Measurements from ENCODE around the gene WDPCP.
"Not testable (repeated sequence)": the region's sequence is repeated elsewhere in the genome, so short reads cannot be mapped to it uniquely, and the experiment has no call there.

Gene WDPCP

GRCh38 chr2:63424329-63425078, 163.8 kb downstream of the WDPCP start:
- Histone ChIP-seq H3K36me3 (ENCODE audit: control insufficient read depth in 2 of 2, insufficient read depth in 2 of 2, low read length in 2 of 2) (no peaks in the 10 kb centered on the region), H3K9ac (ENCODE audit: low read length in 2 of 2) (no peak overlapping the region)

GRCh38 chr2:63422556-63422955, 165.7 kb downstream of the WDPCP start:
- H3K4me3 ChIP-seq (ENCODE audit: low read length in 2 of 2), result no peak overlapping the region
- no peak overlapping the region for H3K9ac ChIP-seq (ENCODE audit: low read length in 2 of 2)
- no peaks in the 10 kb centered on the region for H3K27me3 ChIP-seq (ENCODE audit: control insufficient read depth in 1 of 2, insufficient read depth in 2 of 2, low read length in 2 of 2)
- H3K9me3 ChIP-seq (ENCODE audit: control insufficient read depth in 2 of 2, low read length in 2 of 2), result no peaks in the 10 kb centered on the region
- H3K27ac ChIP-seq (ENCODE audit: low read length), result no peak overlapping the region
- no peaks in the 10 kb centered on the region for H3K36me3 ChIP-seq (ENCODE audit: control insufficient read depth in 2 of 2, insufficient read depth in 2 of 2, low read length in 2 of 2)
- no peaks in the 10 kb centered on the region for H3K4me1 ChIP-seq (ENCODE audit: control insufficient read depth, insufficient read depth, low read length)

More at GRCh38 chr2:63424329-63425078, 163.8 kb downstream of the WDPCP start:
- H3K4me1 ChIP-seq (ENCODE audit: control insufficient read depth, insufficient read depth, low read length), result no peaks in the 10 kb centered on the region
- no peak overlapping the region for H3K4me3 ChIP-seq (ENCODE audit: low read length in 2 of 2)
- H3K9me3 ChIP-seq (ENCODE audit: control insufficient read depth in 2 of 2, low read length in 2 of 2), result no peaks in the 10 kb centered on the region
- no peaks in the 10 kb centered on the region for H3K27me3 ChIP-seq (ENCODE audit: control insufficient read depth in 1 of 2, insufficient read depth in 2 of 2, low read length in 2 of 2)
- H3K27ac ChIP-seq (ENCODE audit: low read length), result no peak overlapping the region

- Histone ChIP-seq H3K27me3 (ENCODE audit: control insufficient read depth in 1 of 2, insufficient read depth in 2 of 2, low read length in 2 of 2) (no peaks in the 10 kb centered on the region), H3K4me1 (ENCODE audit: control insufficient read depth, insufficient read depth, low read length) (no peaks in the 10 kb centered on the region), H3K9ac (ENCODE audit: low read length in 2 of 2) (no peak overlapping the region), H3K9me3 (ENCODE audit: control insufficient read depth in 2 of 2, low read length in 2 of 2) (no peaks in the 10 kb centered on the region), H3K4me3 (ENCODE audit: low read length in 2 of 2) (no peak overlapping the region), H3K27ac (ENCODE audit: low read length) (no peak overlapping the region), H3K36me3 (ENCODE audit: control insufficient read depth in 2 of 2, insufficient read depth in 2 of 2, low read length in 2 of 2) (peaks cover 6 to 8% of the 10 kb centered on the region in 2 donors)
These were observed 179.7 kb downstream of the WDPCP start for GRCh38 chr2:63408530-63408929.

GRCh38 chr2:63406641-63407040, 181.6 kb downstream of the WDPCP start:
- Histone ChIP-seq H3K9ac (ENCODE audit: low read length in 2 of 2) (no peak overlapping the region), H3K27ac (ENCODE audit: low read length) (no peak overlapping the region), H3K4me3 (ENCODE audit: low read length in 2 of 2) (no peak overlapping the region), H3K4me1 (ENCODE audit: control insufficient read depth, insufficient read depth, low read length) (no peaks in the 10 kb centered on the region), H3K27me3 (ENCODE audit: control insufficient read depth in 1 of 2, insufficient read depth in 2 of 2, low read length in 2 of 2) (no peaks in the 10 kb centered on the region), H3K36me3 (ENCODE audit: control insufficient read depth in 2 of 2, insufficient read depth in 2 of 2, low read length in 2 of 2) (peaks cover 6 to 8% of the 10 kb centered on the region in 2 donors), H3K9me3 (ENCODE audit: control insufficient read depth in 2 of 2, low read length in 2 of 2) (no peaks in the 10 kb centered on the region)

GRCh38 chr2:63403820-63404219, 184.5 kb downstream of the WDPCP start:
- Histone ChIP-seq H3K9ac (ENCODE audit: low read length in 2 of 2) (no peak overlapping the region), H3K4me1 (ENCODE audit: control insufficient read depth, insufficient read depth, low read length) (no peaks in the 10 kb centered on the region), H3K27ac (ENCODE audit: low read length) (no peak overlapping the region), H3K4me3 (ENCODE audit: low read length in 2 of 2) (no peak overlapping the region), H3K27me3 (ENCODE audit: control insufficient read depth in 1 of 2, insufficient read depth in 2 of 2, low read length in 2 of 2) (no peaks in the 10 kb centered on the region), H3K36me3 (ENCODE audit: control insufficient read depth in 2 of 2, insufficient read depth in 2 of 2, low read length in 2 of 2) (peaks cover 6 to 8% of the 10 kb centered on the region in 2 donors), H3K9me3 (ENCODE audit: control insufficient read depth in 2 of 2, low read length in 2 of 2) (no peaks in the 10 kb centered on the region)

- H3K9ac ChIP-seq (ENCODE audit: low read length in 2 of 2); H3K27ac ChIP-seq (ENCODE audit: low read length); H3K4me1 ChIP-seq (ENCODE audit: control insufficient read depth, insufficient read depth, low read length); H3K4me3 ChIP-seq (ENCODE audit: low read length in 2 of 2); H3K27me3 ChIP-seq (ENCODE audit: control insufficient read depth in 1 of 2, insufficient read depth in 2 of 2, low read length in 2 of 2); H3K9me3 ChIP-seq (ENCODE audit: control insufficient read depth in 2 of 2, low read length in 2 of 2); H3K36me3 ChIP-seq (ENCODE audit: control insufficient read depth in 2 of 2, insufficient read depth in 2 of 2, low read length in 2 of 2): not testable (repeated sequence)
These were observed 185.4 kb downstream of the WDPCP start for GRCh38 chr2:63402889-63403288.

- no peaks in the 10 kb centered on the region for H3K27me3 ChIP-seq (ENCODE audit: control insufficient read depth in 1 of 2, insufficient read depth in 2 of 2, low read length in 2 of 2)
- peaks cover 3 to 4% of the 10 kb centered on the region in 2 donors for H3K36me3 ChIP-seq (ENCODE audit: control insufficient read depth in 2 of 2, insufficient read depth in 2 of 2, low read length in 2 of 2)
- peaks cover 0 to 2% of the 10 kb centered on the region in 2 donors for H3K9me3 ChIP-seq (ENCODE audit: control insufficient read depth in 2 of 2, low read length in 2 of 2)
- no peak overlapping the region for H3K4me3 ChIP-seq (ENCODE audit: low read length in 2 of 2)
- no peaks in the 10 kb centered on the region for H3K4me1 ChIP-seq (ENCODE audit: control insufficient read depth, insufficient read depth, low read length)
- H3K9ac ChIP-seq (ENCODE audit: low read length in 2 of 2), result no peak overlapping the region
- H3K27ac ChIP-seq (ENCODE audit: low read length), result no peak overlapping the region
These were observed 189.1 kb downstream of the WDPCP start for GRCh38 chr2:63399156-63399555.

GRCh38 chr2:63379451-63379850, 208.8 kb downstream of the WDPCP start:
- Histone ChIP-seq H3K9me3 (ENCODE audit: control insufficient read depth in 2 of 2, low read length in 2 of 2) (no peaks in the 10 kb centered on the region), H3K4me1 (ENCODE audit: control insufficient read depth, insufficient read depth, low read length) (no peaks in the 10 kb centered on the region), H3K27me3 (ENCODE audit: control insufficient read depth in 1 of 2, insufficient read depth in 2 of 2, low read length in 2 of 2) (no peaks in the 10 kb centered on the region), H3K27ac (ENCODE audit: low read length) (no peak overlapping the region), H3K4me3 (ENCODE audit: low read length in 2 of 2) (no peak overlapping the region), H3K9ac (ENCODE audit: low read length in 2 of 2) (no peak overlapping the region), H3K36me3 (ENCODE audit: control insufficient read depth in 2 of 2, insufficient read depth in 2 of 2, low read length in 2 of 2) (no peaks in the 10 kb centered on the region)

GRCh38 chr2:63378589-63378988, 209.7 kb downstream of the WDPCP start:
- no peaks in the 10 kb centered on the region for H3K27me3 ChIP-seq (ENCODE audit: control insufficient read depth in 1 of 2, insufficient read depth in 2 of 2, low read length in 2 of 2)
- H3K36me3 ChIP-seq (ENCODE audit: control insufficient read depth in 2 of 2, insufficient read depth in 2 of 2, low read length in 2 of 2), result no peaks in the 10 kb centered on the region
- H3K27ac ChIP-seq (ENCODE audit: low read length), result no peak overlapping the region
- H3K4me3 ChIP-seq (ENCODE audit: low read length in 2 of 2), result no peak overlapping the region
- H3K9ac ChIP-seq (ENCODE audit: low read length in 2 of 2), result no peak overlapping the region
- H3K9me3 ChIP-seq (ENCODE audit: control insufficient read depth in 2 of 2, low read length in 2 of 2), result no peaks in the 10 kb centered on the region
- no peaks in the 10 kb centered on the region for H3K4me1 ChIP-seq (ENCODE audit: control insufficient read depth, insufficient read depth, low read length)

GRCh38 chr2:63374341-63374740, 213.9 kb downstream of the WDPCP start:
- no peak overlapping the region for H3K9ac ChIP-seq (ENCODE audit: low read length in 2 of 2)
- no peaks in the 10 kb centered on the region for H3K36me3 ChIP-seq (ENCODE audit: control insufficient read depth in 2 of 2, insufficient read depth in 2 of 2, low read length in 2 of 2)
- H3K4me1 ChIP-seq (ENCODE audit: control insufficient read depth, insufficient read depth, low read length), result no peaks in the 10 kb centered on the region
- peaks cover 0 to 9% of the 10 kb centered on the region in 2 donors for H3K9me3 ChIP-seq (ENCODE audit: control insufficient read depth in 2 of 2, low read length in 2 of 2)
- H3K4me3 ChIP-seq (ENCODE audit: low read length in 2 of 2), result no peak overlapping the region
- no peaks in the 10 kb centered on the region for H3K27me3 ChIP-seq (ENCODE audit: control insufficient read depth in 1 of 2, insufficient read depth in 2 of 2, low read length in 2 of 2)
- no peak overlapping the region for H3K27ac ChIP-seq (ENCODE audit: low read length)

GRCh38 chr2:63372549-63372948, 215.7 kb downstream of the WDPCP start:
- no peak overlapping the region for H3K4me3 ChIP-seq (ENCODE audit: low read length in 2 of 2)
- H3K4me1 ChIP-seq (ENCODE audit: control insufficient read depth, insufficient read depth, low read length), result no peaks in the 10 kb centered on the region
- no peaks in the 10 kb centered on the region for H3K27me3 ChIP-seq (ENCODE audit: control insufficient read depth in 1 of 2, insufficient read depth in 2 of 2, low read length in 2 of 2)
- no peak overlapping the region for H3K27ac ChIP-seq (ENCODE audit: low read length)
- no peaks in the 10 kb centered on the region for H3K36me3 ChIP-seq (ENCODE audit: control insufficient read depth in 2 of 2, insufficient read depth in 2 of 2, low read length in 2 of 2)
- H3K9me3 ChIP-seq (ENCODE audit: control insufficient read depth in 2 of 2, low read length in 2 of 2), result peaks cover 0 to 9% of the 10 kb centered on the region in 2 donors
- H3K9ac ChIP-seq (ENCODE audit: low read length in 2 of 2), result no peak overlapping the region
